B cell (primary cell): ENCODE results near the gene COL6A1.

Experiments used
- EZH2 ChIP-seq: IDR thresholded peaks from 2 replicates; pipeline ENCODE4 v1.6.1; 2012; ENCODE audit warnings: borderline replicate concordance, low read depth, mild to moderate bottlenecking, moderate library complexity, low read length; ENCODE audit not compliant: insufficient read depth, poor library complexity, severe bottlenecking
- TF ChIP-seq, protein P1 (sequence below): fragments of 200-600 bp; IDR thresholded peaks from one replicate; pipeline ENCODE4 v1.8.0; 2022; ENCODE audit warnings: antibody characterized with exemption, mild to moderate bottlenecking

DNA sequence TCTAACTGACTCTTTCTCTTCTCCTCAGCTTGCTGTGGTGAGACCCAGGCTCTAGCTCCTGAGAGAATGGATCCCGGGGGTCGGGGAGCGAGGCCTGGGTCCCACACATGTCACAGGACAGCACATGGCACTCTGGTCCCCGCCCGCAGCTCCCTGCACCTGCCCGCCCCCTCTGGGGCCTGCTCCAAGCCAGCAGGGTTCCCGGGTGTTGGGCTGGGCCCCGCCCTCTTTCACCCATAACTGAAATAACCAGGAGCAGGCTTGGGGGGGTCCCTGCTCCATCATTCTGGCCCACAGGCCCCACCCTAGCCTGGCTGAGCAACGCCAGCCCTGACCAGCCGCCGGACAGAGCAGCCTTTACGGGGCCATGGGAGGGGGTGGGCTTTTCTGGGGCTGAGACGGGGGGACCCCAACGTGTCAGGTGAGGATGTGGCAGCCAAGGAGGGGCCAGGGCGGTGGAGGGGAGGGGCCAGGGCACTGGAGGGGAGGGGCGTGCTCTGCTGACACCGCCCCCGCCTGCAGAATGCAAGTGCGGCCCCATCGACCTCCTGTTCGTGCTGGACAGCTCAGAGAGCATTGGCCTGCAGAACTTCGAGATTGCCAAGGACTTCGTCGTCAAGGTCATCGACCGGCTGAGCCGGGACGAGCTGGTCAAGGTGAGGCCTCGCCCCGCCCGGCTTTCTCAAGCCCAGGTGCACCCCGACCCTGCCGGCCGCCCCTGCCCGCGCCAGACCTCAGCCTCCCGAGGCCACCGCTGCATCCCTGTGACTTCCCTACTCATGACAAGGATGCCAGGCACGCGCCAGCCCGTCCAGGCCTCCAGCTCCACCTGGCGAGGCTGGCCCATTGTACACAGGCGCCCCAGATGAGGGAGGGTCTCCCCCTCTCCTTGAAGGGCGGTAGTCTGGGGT is 19.4 kb downstream of the COL6A1 start:
- no peak for TF ChIP-seq EZH2
- TF ChIP-seq, protein P1, sequence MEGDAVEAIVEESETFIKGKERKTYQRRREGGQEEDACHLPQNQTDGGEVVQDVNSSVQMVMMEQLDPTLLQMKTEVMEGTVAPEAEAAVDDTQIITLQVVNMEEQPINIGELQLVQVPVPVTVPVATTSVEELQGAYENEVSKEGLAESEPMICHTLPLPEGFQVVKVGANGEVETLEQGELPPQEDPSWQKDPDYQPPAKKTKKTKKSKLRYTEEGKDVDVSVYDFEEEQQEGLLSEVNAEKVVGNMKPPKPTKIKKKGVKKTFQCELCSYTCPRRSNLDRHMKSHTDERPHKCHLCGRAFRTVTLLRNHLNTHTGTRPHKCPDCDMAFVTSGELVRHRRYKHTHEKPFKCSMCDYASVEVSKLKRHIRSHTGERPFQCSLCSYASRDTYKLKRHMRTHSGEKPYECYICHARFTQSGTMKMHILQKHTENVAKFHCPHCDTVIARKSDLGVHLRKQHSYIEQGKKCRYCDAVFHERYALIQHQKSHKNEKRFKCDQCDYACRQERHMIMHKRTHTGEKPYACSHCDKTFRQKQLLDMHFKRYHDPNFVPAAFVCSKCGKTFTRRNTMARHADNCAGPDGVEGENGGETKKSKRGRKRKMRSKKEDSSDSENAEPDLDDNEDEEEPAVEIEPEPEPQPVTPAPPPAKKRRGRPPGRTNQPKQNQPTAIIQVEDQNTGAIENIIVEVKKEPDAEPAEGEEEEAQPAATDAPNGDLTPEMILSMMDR = no peak
